ENCODE results near the gene HPSE.

GRCh38 chr4:83339573-83339972 is 4.9 kb upstream of the HPSE start:
- TF ChIP-seq FOXA1 (IDR thresholded peaks at IDR 0.05) (no peak), ELF4 (IDR thresholded peaks at IDR 0.05) (no peak), SP1 (IDR thresholded peaks at IDR 0.05) (no peak), FOXM1 (IDR thresholded peaks at IDR 0.05; ENCODE audit: borderline replicate concordance) (no peak), HDGF (IDR thresholded peaks at IDR 0.05; ENCODE audit: borderline replicate concordance) (no peak), BHLHE40 (IDR thresholded peaks at IDR 0.05; ENCODE audit: borderline replicate concordance) (no peak), FOXK2 (IDR thresholded peaks at IDR 0.05) (no peak), ARNT (IDR thresholded peaks at IDR 0.05) (no peak), ZNF384 (IDR thresholded peaks at IDR 0.05) (no peak)
